Right lobe of liver (tissue), 4 donors: ENCODE measurements around the gene DSCAM.

Experiments used
- CTCF ChIP-seq, 4 donors: fragments of 200-600 bp in 3 of 4; fragments of 450-650 bp in 1 of 4; IDR thresholded peaks; one replicate each; pipeline versions ENCODE4 v1.5.1 to v1.8.0; 2016 to 2022; ENCODE audit warnings: antibody characterized with exemption in 4 of 4, mild to moderate bottlenecking in 2 of 4
- POLR2A ChIP-seq: fragments of 450-650 bp; IDR thresholded peaks from one replicate; pipeline ENCODE4 v1.6.1; 2017; ENCODE audit warnings: antibody characterized with exemption, mild to moderate bottlenecking
- donor health status: DM: no; HTN: no; CAD: no.
- donor health status: DM: no; HTN: no; CAD: no.
- donor health status: DM: no; HTN: yes; CAD: no.

GRCh38 chr21:40564318-40564717 is 282.6 kb downstream of the DSCAM start:
- TF ChIP-seq POLR2A (no peak), CTCF (IDR thresholded peaks at IDR 0.05) (no peak)
